Left lobe of liver (tissue), 2 donors: ENCODE data around the gene KCNQ1. TPM values are rescaled to one million over a fixed set of nuclear protein-coding genes. Genes with fewer than 3 reads are reported as not detected.

Experiments used
- ATAC-seq: fragments of 200-7000 bp; cut with Tn5 transposase; one replicate; pipeline ENCODE4 v1.9.1; 2020; ENCODE audit warnings: mild to moderate bottlenecking, moderate library complexity
- DNase-seq: peaks from one replicate; pipeline ENCODE4 v3.0.0-alpha.2; 2020; ENCODE audit warnings: low spot score
- total RNA-seq: library from RNA; stranded (reverse); gene quantifications from one replicate; pipeline ENCODE4 v1.2.1, GENCODE V29; 2021
- donor health status: DM: no; HTN: no; CAD: no; lungs with moderate emphysema.
- donor health status: DM: no; HTN: yes; CAD: no.

The KCNQ1 gene
- total RNA-seq, 1 donor from 2014 or later = 2.1 TPM

DNA sequence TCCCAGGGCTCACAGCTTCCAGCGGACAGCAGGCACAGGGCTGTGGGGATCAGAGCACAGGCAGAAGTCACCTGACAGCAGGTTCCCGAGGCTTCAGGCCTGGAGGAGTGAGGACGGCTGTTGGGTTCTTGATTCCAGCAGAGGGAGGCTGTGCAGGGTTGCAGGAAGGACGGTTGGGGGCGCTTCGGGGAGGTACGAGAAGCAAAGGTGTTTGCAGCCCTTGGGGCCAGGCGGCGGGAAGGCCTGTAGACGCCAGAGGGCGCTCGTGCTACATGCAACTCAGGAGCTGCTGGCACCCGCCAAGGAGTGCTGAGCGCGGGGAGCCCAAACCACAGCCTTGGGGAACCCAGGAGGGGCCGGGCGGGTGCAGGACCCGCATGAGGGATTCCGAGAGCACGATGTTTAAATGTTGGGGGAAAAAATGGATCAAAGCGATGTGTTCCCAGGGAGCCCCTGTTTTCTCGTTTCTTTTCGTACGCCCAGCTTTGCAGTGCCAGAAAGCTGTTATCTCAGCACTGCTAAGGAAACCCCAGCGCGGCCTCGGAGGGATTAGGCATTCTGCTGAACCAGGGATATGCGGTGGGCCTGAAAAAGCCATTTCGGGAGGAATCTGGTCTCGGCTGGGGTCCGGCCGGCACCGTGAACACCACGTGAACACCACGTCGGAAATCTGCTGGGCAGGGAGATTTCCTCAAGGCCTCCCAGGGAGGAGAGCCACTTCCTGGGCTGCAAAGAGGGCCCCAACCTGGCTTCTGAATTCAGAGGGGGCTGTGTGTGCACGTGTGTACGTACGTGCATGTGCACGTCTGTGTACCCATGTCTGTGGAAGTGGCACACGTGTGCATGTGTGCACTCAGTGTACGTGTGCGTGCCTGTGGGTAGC lies 88.1 kb downstream of the KCNQ1 start:
- ATAC-seq (peak; percentile 93), DNase-seq (peak; percentile 90)

DNA sequence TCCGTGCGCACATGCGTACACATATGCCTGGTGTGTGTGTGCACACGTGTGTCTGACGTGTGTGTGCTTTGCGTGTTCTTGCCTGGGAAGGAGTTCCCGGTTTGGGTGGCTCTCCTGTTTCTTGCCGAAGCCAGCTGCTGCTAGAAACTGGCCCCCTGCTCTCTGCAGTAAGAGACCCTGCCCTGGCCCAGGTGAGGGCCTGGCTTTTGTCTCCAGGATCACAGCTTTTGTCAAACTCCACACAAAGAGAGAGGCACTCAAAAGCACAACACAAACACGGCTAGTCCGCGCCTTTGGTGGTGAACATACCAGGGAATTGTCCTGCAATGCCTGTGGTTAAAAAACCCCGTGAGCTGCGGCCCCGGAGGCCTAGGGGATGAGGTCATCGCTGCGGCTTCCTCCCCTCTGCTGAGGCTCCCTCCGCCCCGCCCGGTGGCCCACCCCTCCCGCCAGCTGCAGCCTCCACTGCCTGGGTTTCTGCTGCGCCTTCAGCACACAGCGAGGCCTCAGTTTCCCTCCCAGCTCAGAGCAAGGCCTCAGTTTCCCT lies 88.9 kb downstream of the KCNQ1 start:
- ATAC-seq = no peak

DNA sequence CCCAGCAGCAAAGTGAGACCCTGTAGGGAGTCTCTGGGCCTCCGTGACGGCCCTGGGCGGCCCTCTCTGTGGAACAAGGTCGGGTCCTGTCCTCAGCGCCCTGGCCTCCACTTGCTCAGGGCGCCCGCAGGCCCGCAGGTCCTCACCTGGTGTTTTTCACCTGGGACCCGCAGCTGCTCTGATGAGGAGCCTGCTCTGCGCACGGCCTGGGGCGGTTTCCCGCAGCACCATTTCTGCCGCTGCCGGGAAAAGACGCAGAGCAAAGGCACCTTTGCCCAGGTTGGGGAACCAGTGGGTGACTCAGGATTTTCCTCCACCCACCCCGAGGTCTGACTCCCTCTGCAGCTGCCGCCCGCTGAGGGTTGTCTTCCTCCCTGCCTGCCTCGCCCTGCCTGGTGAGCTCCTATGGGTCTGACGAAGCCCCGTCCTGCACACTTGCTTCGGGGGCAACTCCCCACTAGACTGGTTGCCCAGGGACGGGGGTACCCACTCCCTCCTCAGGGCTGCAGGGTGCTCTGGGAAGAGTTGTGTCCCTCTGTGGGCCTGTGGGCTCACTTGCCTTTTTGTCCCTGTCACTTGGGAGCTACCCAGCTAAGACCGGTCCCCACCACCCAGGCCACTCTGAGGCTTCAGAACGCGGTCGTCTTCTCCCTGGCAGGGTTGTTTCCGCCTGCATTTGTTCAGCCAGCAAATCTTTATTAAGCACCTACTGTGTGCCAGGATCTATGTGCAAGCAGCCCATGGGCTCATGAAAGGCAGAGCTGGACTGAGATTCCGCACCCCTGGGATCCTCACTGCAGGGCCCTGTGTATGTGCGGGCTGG lies 89.5 kb downstream of the KCNQ1 start:
- no peak for ATAC-seq
- DNase-seq = no peak

More for the DNA sequence above, 88.9 kb downstream of the KCNQ1 start:
- no peak for DNase-seq

DNA sequence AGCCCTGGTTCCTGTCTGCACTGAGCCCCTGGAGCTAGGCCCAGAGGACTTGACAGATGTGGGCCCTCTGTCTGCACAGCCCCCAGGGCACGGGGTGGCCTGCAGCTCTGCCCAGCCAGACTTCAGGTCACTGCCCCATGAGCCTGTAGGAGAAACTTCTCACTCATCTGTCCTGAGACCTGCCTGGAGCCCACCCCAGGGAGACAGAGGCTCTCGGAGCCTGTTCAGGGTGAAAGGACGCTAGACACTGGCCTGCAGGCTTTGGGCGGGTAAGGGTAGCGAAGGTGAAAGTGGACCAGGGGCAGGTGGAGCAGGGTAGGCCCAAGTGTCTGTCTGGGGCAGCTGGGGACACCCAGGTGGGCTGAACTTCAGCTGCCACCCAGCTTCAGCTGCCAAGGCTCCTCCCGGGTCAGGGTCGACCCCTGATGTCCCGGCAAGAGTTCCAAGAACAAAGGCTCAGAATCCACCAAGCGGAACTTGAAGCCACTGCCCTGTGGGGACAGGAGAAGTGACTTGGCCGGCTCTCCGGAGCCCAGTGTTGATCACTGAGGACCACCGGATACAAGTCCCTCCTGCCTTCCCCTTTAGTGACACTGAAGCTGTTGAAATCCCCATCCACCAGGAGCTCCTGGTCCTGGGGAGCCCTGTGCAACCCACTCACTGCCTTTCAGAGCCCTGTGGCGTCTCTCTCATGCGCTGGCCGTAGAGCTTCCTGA lies 90.3 kb downstream of the KCNQ1 start:
- DNase-seq = no peak

DNA sequence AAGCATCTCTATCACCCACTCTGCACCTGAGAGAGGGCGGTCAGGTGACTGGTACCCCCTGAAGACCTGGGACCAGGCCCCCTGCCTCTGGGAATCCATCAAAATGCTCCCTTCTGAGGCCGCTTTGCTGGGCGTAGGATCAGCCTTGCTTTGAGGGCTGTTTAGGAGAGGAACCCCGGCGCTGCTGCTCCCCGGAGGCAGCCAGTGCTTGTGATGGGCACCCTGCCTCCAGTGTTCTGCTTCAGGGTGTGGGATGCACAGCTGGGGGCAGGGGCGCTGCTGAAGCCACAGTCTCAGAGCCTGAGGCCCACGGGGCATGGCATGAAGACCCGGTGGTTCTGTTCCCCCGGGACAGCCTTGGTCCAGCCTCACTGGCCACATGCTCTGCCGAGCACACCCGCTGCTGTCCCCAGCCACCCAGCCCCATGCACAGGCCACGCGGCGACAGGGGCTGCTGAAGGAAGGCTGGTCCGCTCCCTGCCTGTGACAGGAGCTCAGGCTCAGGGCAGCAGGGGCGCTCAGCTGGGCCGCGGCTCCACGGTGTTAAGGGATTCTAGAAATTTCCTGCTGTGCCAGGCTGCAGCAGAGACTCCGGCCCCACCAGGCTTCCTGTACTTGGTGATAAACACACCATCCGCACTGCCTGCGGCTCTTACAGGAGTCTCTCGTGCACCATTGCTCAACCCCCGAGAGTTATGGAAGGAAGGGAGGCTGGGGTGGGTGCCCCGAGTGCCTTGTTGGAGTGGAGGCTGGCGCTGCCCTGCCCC lies 91.0 kb downstream of the KCNQ1 start:
- DNase-seq = no peak
- ATAC-seq = no peak

More for the DNA sequence above, 90.3 kb downstream of the KCNQ1 start:
- ATAC-seq = no peak

DNA sequence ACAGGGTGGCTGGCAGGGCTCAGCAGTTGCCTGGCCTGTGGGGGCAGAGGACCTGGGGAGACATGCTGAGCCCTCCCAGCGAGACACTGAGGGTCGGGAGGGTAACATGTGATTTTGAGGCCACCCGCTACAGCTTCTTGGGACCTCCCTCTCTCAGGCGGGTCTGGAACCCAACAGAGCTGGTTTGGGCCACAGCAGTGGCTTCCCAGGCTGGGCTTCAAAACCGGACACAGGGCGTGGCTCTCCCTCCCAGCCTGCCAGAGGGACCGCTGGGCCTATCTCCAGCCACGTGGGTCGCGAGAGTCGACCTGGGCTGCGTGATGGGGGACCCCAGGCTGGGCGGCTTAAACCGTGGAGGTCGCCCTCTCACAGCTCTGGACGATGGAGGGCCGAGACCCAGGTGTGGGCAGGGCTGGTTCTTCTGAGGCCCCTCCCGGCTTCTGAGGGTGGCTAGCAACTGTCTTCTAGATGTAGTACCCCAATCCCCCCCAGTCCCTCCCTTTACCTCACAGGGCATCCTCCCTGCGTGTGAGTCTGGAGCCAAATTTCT lies 91.7 kb downstream of the KCNQ1 start:
- ATAC-seq = no peak

DNA sequence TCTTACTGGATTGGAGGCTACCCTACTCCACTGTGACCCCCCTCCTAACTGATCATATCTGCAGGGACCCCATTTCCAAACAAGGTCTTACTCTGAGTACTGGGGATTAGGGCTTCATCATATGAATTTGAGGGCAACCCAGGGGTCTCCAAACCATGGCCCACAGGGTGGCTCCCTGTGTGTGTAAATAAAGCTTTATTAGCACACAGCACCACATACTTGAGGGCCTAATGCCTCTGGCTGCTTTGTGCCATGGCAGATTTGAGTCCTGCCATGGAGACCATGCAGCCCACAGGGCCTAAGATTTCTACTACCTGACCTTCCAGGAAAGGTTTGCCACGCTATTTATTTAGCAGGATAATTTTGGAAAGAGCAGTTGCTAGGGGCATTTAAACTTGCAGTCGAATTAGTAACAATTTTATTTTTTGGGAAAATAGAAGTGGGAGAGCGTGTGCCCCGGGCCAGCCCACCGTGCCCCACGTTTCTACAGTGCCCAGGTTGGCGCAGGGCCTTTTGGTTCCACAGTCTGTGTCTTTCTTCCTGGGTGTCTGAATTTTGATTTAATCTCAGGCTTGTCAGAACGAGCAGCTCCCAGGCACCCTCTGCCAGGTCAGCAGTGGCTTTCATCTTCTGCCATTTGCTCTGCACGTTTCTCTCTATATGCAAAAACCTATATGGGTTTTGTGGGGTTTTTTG lies 92.3 kb downstream of the KCNQ1 start:
- no peak for ATAC-seq
- DNase-seq = no peak

More for the DNA sequence above, 91.7 kb downstream of the KCNQ1 start:
- no peak for DNase-seq

DNA sequence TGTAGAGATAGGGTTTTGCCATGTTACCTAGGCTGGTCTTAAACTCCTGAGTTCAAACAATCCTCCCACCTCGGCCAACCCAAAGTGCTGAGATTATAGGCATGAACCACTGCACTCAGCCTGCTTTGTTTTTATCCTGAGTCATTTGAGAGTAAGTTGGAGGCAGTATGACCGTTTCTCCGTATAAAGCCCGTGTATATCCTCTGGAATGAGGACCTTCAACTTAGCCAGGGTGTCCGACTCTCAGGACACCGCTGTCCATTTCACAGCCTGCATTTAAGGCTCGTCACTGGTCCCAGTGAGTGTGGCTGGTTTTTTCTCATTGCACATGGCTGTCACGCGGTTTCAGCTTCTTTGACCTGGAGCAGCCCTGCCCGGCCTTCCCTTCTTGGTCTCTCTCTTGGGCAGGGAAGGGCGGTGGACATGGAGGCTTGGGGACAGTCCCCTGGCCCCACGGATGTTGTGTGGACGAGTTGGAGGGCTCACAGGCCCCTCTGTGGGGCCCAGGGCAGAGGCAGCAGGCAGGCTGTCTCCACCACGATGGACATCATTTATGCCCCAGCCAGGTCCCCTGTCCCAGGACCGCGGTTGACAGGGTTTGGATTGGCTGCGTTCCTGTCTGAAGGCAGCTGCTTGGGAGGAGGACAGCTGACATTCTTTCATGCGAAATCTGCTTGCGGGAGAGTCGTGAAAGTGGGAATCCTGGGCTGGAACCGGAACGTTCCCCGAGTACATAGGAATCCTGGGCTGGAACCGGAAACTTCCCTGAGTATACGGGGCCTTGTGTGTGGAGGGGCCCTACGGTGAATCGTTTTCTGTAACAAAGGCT lies 93.3 kb downstream of the KCNQ1 start:
- DNase-seq = no peak
- no peak for ATAC-seq

DNA sequence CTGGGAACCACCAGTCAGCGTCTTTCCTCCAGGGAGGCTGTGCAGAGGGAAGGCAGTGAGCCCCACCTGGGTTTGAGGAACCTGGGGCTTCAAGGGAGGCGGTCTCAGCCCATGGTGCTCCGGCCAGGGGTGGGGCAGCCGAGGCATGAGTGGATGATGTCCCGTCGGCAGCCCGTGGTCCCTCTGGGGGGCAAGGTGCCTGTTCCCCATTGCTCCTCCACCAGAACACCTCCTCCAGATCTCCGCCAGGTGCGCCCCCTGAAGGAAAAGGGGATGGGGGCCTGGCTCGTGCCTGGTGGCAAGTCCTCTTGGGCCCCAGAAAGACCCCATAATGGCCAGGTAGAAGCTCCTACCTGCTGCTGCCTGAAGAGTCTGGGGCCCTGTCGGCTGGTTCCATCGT lies 94.1 kb downstream of the KCNQ1 start:
- no peak for ATAC-seq
- DNase-seq = no peak

DNA sequence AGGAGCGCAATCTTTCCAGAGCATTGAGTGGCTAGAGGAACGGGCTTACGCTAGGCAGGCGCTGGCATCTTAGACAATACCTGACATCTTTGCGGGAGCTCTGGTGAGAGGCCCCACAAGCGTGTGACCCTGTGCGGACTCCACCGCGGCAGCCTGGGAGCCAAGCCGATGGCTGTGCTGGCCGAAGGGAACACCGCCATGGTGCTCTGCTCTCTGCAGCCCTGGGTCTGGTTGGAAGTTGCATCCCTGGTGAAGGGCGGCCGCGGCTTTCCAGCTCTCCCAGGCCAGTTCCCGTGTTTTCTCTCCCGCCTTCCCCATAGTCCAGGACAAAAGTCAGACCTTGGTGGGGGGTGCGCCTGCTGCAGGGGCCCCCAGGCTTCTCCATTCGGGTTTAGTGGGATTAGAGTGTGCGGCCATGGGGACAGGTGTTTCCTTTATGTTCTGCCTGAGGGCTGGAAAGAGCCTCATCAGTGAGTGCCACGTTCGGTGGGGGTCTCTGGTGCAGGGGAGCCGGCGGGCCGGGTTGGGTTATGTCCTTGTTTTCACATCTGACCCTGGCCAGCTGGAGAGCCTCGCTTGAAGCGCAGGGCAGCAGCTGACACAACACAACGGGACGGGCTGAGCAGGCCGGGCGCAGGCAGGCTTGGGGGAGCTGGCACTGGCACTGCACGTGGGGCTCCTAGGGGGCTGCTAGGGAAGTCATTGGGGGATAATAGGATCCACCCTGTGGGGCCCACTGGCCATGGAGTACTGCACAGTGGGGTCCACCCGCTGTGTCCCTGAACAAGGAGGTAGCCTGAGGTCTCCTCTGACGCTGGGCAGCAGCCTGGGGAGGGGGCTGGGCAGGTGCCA lies 94.8 kb downstream of the KCNQ1 start:
- ATAC-seq (no peak), DNase-seq (no peak)

DNA sequence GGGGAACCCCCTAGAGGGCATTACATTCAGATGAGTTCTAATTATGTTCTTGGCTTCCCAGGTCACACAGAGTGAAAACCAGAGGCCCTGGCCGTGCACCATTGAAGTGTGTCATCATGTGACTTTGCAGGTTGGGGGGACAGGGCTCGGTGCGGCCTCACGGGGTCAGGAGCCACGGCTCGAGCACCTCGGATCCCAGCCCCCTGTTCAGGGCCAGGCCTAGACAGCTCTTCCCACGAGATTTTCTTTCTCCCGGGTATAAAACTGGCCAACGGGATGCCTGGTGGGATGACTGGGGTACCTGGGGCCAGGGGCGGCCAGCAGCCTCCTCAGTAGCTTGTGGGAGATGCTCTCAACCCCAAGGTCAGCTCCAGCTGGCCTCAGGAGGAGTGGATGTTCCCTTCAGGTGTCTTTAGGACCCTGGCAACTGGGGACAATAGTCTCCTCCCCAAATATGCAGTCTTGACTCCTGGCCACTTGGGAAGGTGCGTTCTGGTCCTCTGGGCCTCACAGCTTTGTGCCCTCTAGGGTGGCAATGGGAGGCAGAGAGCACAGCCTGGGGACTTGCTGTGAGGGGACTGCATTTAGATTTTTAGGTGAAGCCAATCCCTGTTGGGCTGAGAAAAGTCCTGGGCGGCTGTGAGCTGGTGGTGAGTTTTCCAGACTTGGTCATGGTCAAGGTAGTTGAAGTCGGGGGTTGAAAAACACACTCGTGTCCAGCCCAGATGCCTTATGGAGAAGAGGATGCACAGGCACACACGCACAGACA lies 95.6 kb downstream of the KCNQ1 start:
- ATAC-seq (no peak), DNase-seq (no peak)

DNA sequence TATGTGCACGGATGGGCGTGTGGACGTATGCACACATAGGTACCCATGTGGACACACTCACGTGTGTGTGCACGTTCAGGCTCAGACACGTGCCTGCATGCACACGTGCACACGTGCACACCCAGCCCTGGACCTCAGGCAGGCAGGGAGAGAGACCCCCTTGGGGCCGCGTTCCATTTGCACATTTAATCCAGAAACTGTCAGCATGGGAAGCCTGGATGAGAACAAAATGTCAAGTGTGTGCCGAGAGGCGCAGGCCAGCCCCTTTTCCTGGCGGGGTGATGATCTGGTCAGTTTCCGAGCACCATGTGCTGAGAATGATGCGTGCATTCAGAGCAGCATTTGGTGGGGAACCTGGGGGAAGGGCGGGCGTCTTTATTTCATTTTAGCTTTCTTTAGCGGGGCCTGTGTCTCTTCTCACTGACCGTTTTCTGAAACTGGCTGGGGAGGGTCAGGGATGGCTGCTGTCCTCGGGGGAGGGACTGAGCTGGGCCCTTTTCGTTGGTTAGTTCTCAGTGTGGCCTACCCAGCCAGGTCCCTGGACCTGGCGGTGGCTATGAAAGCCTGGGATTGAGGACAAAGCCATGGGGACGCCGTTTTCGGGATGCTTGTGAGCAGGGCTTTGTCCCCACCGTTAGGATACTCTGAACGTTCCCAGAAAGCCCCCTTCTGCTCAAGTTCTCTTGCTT lies 96.3 kb downstream of the KCNQ1 start:
- ATAC-seq = no peak
- no peak for DNase-seq

DNA sequence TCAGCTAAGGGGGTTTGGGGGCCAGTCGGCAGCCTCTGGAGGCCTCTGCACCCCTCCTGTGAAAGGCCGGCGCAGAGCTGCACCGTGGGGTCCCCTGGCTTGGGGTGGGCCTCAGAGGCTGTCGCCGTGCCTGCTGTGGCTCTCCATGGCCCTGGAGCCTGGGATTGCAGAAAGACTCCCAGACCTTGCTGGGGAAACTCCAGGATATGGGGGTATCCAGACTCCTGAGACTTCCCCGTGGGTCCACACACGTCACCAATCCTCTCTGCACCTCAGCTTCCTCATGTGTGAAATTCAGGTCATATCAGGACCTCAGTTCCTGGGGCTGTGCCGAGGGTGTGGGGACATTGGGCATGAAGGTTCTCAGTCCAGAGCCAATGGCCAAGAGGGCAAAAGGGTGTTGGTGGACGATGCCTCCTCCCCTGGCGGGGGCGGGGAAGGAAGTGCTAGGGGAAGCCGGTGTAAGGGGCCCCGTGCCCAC lies 97.1 kb downstream of the KCNQ1 start:
- ATAC-seq (peak; percentile 95), DNase-seq (peak; percentile 82)

DNA sequence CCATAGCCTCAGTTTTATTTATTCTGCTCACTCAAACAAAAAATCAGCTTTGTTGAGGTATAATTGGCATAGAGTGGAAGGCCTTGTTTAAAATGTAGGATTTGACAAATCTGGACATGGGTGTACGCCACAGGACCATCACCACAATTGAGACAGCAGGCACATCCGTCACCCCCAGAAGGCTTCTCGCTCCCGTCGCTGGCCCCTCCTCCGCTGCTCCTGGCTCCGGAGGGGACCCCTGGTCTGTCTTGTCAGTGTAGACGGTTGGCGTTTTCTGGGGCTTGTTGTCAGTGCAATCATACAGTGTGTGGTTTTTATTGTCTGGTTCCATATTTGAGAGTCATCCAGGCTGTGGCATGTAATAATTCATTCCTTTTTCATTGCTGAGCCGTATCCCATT lies 97.6 kb downstream of the KCNQ1 start:
- ATAC-seq (no peak), DNase-seq (no peak)

DNA sequence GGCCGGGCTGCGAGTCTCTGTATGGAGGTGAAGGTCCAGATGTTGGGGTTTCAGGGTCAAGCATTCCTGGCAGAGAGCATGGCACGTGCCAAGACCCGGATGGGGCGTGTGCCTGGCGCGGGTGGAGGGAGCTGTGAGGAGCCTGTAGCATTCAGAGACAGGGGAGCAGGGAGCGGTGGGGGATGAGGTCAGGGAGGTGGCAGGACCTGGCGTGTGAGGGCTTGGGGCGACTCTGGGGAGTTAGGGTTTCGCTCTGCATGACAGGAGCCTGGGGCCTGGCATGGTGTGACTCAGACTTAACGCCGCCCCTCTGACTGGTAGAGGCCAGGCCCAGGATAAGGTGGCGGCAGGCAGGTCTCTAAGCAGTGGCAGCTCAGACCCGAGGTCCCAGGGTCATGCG lies 103.0 kb downstream of the KCNQ1 start:
- DNase-seq (no peak), ATAC-seq (no peak)

DNA sequence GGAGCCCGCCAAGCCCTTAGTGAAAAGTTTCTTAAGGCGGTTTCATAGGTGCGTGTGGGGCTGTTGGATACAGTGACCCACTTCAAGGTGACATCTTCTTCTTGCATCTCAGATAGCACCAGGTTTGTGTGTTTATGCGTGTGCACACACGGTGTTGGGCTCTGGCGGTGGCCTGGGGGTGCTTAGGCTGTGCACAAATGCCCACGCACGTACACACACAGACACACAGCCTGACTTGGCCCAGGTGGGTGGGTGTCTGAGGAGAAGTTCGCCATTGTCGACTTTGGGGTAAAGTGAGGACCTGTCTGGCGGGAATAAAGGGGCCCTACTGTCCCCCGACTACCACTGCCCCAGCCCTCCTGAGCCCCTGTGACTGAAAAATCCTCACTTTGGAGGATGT lies 103.8 kb downstream of the KCNQ1 start:
- ATAC-seq (no peak), DNase-seq (no peak)
